Endometrial microvascular endothelial cells (primary cell): Measurements from ENCODE around the gene DDX31. TPM values are rescaled to one million over a fixed set of nuclear protein-coding genes. Genes with fewer than 3 reads are reported as not detected.

Experiments used
- in situ Hi-C: cut with HindIII; loops from 2 replicates; pipeline ENCODE4 v1.10.0; 2017; ENCODE audit warnings: low sequenced_read_pairs, low pct_unique_long_range_greater_than_20kb; ENCODE audit errors: inconsistent ontology term
- total RNA-seq: library from RNA; depleted of rRNA; stranded (reverse); fragments of >200 nt; gene quantifications from one replicate; pipeline ENCODE4 v1.2.3, GENCODE V29; 2015; ENCODE audit errors: inconsistent ontology term

Gene DDX31
- total RNA-seq, 1 donor from 2014 or later: 14.7 TPM

GRCh38 chr9:132679946-132680625 lies 10.3 kb upstream of the DDX31 start:
- in situ Hi-C loops: no loop called here

- in situ Hi-C loops: no loop called here
These were observed 8.2 kb upstream of the DDX31 start for GRCh38 chr9:132677976-132678375.

- in situ Hi-C loops: no loop called here
These were observed 4.7 kb upstream of the DDX31 start for GRCh38 chr9:132674485-132674884.

GRCh38 chr9:132673355-132673754 lies 3.6 kb upstream of the DDX31 start:
- in situ Hi-C loops: no loop called here

GRCh38 chr9:132672413-132672690 lies 2.6 kb upstream of the DDX31 start:
- in situ Hi-C loops: no loop called here

- in situ Hi-C loops: no loop called here
These were observed 2.0 kb upstream of the DDX31 start for GRCh38 chr9:132671620-132672412.

- in situ Hi-C loops: no loop called here
These were observed 941 bp upstream of the DDX31 start, which contains the start of gene GTF3C4 for GRCh38 chr9:132670457-132671391. Gene GTF3C4 (plus strand): TSS chr9:132670464. CDS start chr9:132670599, 135 bp downstream.

GRCh38 chr9:132669319-132669697 lies 475 bp downstream of the DDX31 start:
- in situ Hi-C loops: no loop called here

- in situ Hi-C loops: no loop called here
These were observed 5.9 kb downstream of the DDX31 start for GRCh38 chr9:132663851-132664250.

GRCh38 chr9:132663117-132663516 lies 6.7 kb downstream of the DDX31 start:
- in situ Hi-C loops: no loop called here

- in situ Hi-C loops: no loop called here
These were observed 7.4 kb downstream of the DDX31 start for GRCh38 chr9:132662152-132662945.

GRCh38 chr9:132656299-132656698 lies 13.5 kb downstream of the DDX31 start:
- in situ Hi-C loops: no loop called here

GRCh38 chr9:132651259-132651658 lies 18.5 kb downstream of the DDX31 start:
- in situ Hi-C loops: no loop called here

GRCh38 chr9:132648685-132649084 lies 21.1 kb downstream of the DDX31 start:
- in situ Hi-C loops: no loop called here

GRCh38 chr9:132648283-132648682 lies 21.5 kb downstream of the DDX31 start:
- in situ Hi-C loops: no loop called here

GRCh38 chr9:132647806-132648205 lies 22.0 kb downstream of the DDX31 start:
- in situ Hi-C loops: no loop called here

- in situ Hi-C loops: no loop called here
These were observed 22.4 kb downstream of the DDX31 start for GRCh38 chr9:132647355-132647754.

GRCh38 chr9:132646726-132647125 lies 23.1 kb downstream of the DDX31 start:
- in situ Hi-C loops: no loop called here

GRCh38 chr9:132645711-132646110 lies 24.1 kb downstream of the DDX31 start:
- in situ Hi-C loops: no loop called here
